Left renal cortex interstitium (tissue), 4 donors: ENCODE data around the gene MATR3. TPM values are rescaled to one million over a fixed set of nuclear protein-coding genes. Genes with fewer than 3 reads are reported as not detected.
A peak's percentile ranks its signal among the peaks of the same experiment; 100 is the strongest.
"Not testable (repeated sequence)": the region's sequence is repeated elsewhere in the genome, so short reads cannot be mapped to it uniquely, and the experiment has no call there.

ENCODE experiments used
- DNase-seq, 4 donors: peaks; one replicate each; pipeline ENCODE4 v3.0.0-alpha.2; 2013; ENCODE audit warnings: low read depth in 4 of 4, low spot score in 2 of 4, missing footprints in 1 of 4
- polyA plus RNA-seq, 4 donors: library from polyadenylated mRNA; unstranded; fragments of 120-200 nt; gene quantifications; one replicate each; pipeline ENCODE4 v1.2.1, GENCODE V29; 2013; ENCODE audit not compliant: insufficient read length in 4 of 4

The MATR3 gene
- polyA plus RNA-seq, 4 donors = 585 to 769 (median 664) TPM

DNA sequence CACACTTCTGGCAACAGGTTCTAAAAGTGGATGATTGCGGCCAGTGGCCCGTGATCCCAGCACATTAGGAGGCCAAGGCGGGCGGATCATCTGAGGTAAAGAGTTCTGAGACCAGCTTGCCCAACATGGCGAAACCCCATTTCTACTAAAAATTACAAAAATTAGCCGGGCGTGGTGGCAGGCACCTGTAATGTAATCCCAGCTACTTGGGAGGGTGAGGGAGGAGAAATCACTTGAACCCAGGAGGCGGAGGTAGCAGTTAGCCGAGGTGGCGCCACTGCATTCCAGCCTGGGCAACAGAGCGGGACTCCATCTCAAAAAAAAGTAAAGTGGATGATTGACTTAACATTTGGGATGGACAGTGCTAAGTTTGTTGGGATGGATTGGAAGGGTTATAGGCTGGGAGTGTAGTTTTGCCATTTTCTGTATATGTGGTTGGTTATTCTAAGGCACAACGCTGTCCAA, 3.4 kb downstream of the MATR3 start:
- peak in 2 of 4 donors; percentile 32 to 35 for DNase-seq

DNA sequence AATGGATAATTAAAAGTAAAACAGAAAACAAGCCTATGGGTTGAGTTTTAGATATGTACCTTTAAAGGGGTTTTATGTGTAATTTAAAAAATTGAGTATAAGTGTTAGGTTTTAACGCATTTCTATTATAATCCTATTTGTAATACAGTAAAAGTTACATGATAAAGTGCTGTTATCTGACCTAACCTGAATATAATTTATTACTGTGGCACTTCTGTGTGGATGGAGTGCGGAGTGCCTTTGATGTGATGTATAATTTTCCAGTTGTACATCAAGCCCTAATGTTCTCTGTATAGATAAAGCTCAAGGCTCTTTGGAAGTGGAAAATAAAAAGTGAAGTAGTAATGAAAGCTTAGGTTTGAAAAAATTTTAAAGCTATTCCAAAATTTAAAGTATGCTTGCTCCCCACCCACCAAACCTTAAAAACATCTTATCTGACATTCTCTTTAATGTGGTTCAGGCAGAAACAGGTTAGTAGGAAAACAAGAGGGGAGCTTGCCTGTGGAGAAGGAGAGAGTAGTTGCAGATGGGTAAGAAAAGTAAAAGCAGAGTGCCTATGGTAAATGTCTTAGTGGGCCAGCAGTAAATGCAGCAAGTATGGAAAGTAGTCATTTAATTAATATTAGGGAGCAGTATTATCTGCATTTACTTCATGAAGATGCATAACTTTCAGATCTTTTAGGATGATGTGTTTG, 4.0 kb downstream of the MATR3 start:
- no peak for DNase-seq

GRCh38 chr5:139298242-139298641, 4.7 kb downstream of the MATR3 start:
- DNase-seq = no peak

GRCh38 chr5:139299486-139299885, 5.9 kb downstream of the MATR3 start:
- DNase-seq = no peak

- DNase-seq = no peak
Measured at GRCh38 chr5:139301808-139302499, 8.4 kb downstream of the MATR3 start.

- no peak for DNase-seq
Measured at GRCh38 chr5:139304391-139305324, 11.1 kb downstream of the MATR3 start.

DNA sequence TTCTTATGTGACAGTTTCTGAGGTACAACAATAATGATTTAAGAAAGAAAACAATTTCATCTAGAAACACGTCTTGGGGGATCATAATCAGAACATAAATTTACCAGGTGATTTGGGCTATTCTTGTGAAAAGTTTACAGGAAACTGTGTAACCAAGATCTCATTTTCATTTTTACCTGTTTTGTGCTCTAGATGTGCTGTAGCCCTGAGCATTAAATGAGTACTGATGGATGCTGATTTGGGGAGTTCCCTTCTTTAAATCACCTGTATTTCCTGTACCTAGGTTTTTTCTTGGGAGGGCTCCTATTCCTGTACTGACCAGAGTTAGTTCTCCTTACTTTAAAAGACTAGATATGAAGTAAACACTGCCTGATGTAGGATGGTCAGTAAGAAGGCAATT, 12.7 kb downstream of the MATR3 start:
- no peak for DNase-seq

- DNase-seq = no peak
Measured at GRCh38 chr5:139306628-139307379, 13.3 kb downstream of the MATR3 start.

DNA sequence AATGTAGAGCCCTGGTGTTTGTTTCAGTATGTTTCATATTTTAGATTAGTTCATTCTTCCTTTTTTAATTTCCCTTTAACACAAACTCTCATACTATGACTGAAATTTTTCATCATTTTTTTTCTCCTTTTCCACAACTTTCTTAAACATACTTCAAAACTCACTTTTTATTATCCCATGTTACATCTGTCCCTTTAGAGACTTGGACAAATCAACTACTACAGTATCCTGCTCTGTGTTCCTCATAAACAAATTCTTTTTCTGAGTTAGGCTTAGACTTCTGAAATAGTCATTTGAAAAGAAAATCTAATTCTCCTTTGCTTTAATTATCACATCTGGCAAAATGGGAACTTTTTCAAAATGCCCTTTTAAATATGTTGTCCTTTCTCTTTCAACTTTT, 15.3 kb downstream of the MATR3 start:
- no peak for DNase-seq

DNA sequence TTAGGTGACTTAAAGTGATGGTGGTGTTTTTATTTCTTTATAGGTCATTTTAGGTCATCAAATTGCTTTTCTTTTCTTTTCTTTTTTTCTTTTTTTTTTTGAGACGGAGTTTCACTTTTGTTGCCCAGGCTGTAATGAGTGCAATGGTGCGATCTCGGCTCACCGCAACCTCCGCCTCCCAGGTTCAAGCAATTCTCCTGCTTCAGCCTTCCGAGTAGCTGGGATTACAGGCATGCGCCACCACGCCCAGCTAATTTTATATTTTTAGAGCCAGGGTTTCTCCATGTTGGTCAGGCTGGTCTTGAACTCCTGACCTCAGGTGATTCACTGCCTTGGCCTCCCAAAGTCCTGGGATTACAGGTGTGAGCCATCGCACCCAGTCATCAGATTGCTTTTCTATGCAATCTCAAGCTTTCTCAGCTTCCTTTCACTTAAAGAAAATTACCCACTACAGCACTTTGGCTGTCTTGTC, 17.2 kb downstream of the MATR3 start:
- DNase-seq = not testable (repeated sequence)

DNA sequence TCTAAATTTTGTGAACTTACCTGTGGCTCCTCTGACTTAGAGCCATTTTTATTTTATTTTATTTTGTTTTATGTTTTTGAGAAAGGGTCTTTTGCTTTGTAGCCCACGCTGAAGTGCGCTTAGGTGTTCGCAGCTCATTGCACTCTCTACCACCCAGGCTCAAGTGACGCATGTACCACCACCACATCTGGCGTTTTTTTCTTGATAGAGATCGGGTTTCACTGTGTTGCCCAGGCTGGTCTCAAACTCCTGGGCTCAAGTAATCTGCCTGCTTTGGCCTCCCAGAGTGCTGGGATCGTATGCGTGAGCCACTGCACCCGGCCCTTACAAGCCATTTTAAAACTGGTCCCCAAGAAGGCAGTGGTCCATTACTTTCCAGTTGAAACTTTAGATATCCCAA, 18.5 kb downstream of the MATR3 start:
- no peak for DNase-seq

DNA sequence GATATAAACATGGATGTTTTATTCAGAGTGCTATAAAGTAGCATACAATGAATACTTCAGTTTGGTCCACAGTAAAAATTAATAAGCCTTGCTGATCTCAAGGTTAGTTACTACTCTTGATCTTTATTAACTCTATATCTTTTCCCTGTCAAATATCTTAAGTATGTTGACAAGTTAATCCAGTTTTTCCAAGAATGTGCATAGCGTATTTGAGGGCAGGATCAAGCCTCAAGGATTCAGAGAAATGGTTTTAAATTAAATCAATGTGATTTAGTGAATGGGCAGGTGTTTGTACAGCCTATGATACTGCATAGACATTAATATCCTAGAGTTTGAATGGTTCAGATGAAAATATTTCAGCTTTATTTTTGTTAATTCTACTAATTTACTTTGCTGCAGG, 20.7 kb downstream of the MATR3 start:
- no peak for DNase-seq

- no peak for DNase-seq
Measured at GRCh38 chr5:139315056-139315615, 21.6 kb downstream of the MATR3 start.

- no peak for DNase-seq
Measured at GRCh38 chr5:139335811-139336210, 42.3 kb downstream of the MATR3 start.

GRCh38 chr5:139340051-139340450, 46.5 kb downstream of the MATR3 start:
- no peak for DNase-seq

GRCh38 chr5:139341187-139341688, 47.7 kb downstream of the MATR3 start:
- DNase-seq = no peak

GRCh38 chr5:139341689-139342422, 48.3 kb downstream of the MATR3 start, which contains the start of gene PAIP2:
Gene PAIP2, plus strand, starts transcription at chr5:139341854. Its CDS starts 21,931 bp downstream, at chr5:139363785.
- DNase-seq = peak; percentile 89 to 98 (median 96)

- DNase-seq = no peak
Measured at GRCh38 chr5:139342423-139342723, 48.8 kb downstream of the MATR3 start.

GRCh38 chr5:139343476-139343875, 49.9 kb downstream of the MATR3 start:
- DNase-seq = no peak
